Measurements from ENCODE around the gene PEAK3. TPM values are rescaled to one million over a fixed set of nuclear protein-coding genes. Genes with fewer than 3 reads are reported as not detected.
A peak's percentile ranks its signal among the peaks of the same experiment; 100 is the strongest.

PEAK3 gene
- total and polyA plus RNA-seq, 9 of the 15 experiments (the other 6 are each of a cell fraction or from before 2014, with no cell fraction given): 0.07 to 0.40 TPM; not detected in 7

- no peak for TF ChIP-seq SFPQ (IDR thresholded peaks at IDR 0.05; ENCODE audit: low read depth, low read length)
- no peak for TF ChIP-seq NR2C2 (CRISPR knock-in tag; IDR thresholded peaks at IDR 0.05)
- peak; percentile 46; the same call in 1 of the 2 replicates for TF ChIP-seq NR2C2 (tag; IDR thresholded peaks at IDR 0.05)
- no peak for TF ChIP-seq KLF6 (CRISPR knock-in tag; IDR thresholded peaks at IDR 0.05; ENCODE audit: borderline replicate concordance)
- no peak for TF ChIP-seq BRCA1 (IDR thresholded peaks at IDR 0.05)
- TF ChIP-seq BRCA1 (CRISPR knock-in tag; IDR thresholded peaks at IDR 0.05): no peak
- TF ChIP-seq ZNF408 (CRISPR knock-in tag; IDR thresholded peaks at IDR 0.05; ENCODE audit: low read depth): no peak
- no peak for TF ChIP-seq POLR3A (IDR thresholded peaks at IDR 0.05; ENCODE audit: borderline replicate concordance, extremely low read depth, insufficient read depth, insufficient read length)
- no peak for TF ChIP-seq PPARD (CRISPR knock-in tag; IDR thresholded peaks at IDR 0.05)
- no peak for TF ChIP-seq ZNF830 (CRISPR knock-in tag; IDR thresholded peaks at IDR 0.05)
- TF ChIP-seq RCOR1 (IDR thresholded peaks at IDR 0.05; ENCODE audit: borderline replicate concordance in 1 of 2, low read depth in 2 of 2, low read length in 2 of 2): peak in 1 of 2 experiments; percentile 18; a peak in 1 of 4 replicates
- no peak for TF ChIP-seq ZNF436 (CRISPR knock-in tag; IDR thresholded peaks at IDR 0.05)
- no peak for TF ChIP-seq ZFPM2 (CRISPR knock-in tag; IDR thresholded peaks at IDR 0.05)
- no peak for TF ChIP-seq ZNF655 (CRISPR knock-in tag; IDR thresholded peaks at IDR 0.05)
- TF ChIP-seq BHLHE40 (IDR thresholded peaks at IDR 0.05; ENCODE audit: low read length): peak; percentile 91
- no peak for TF ChIP-seq ZNF318 (IDR thresholded peaks at IDR 0.05; ENCODE audit: borderline replicate concordance in 1 of 2, low read depth in 1 of 2)
Measured at GRCh38 chr19:2269244-2270156, 12.5 kb downstream of the PEAK3 start (continued).
